ENCODE results near the gene LGR4. TPM values are rescaled to one million over a fixed set of nuclear protein-coding genes. Genes with fewer than 3 reads are reported as not detected.

The LGR4 gene
- polyA plus RNA-seq, 1 experiment: 5.8 TPM

DNA sequence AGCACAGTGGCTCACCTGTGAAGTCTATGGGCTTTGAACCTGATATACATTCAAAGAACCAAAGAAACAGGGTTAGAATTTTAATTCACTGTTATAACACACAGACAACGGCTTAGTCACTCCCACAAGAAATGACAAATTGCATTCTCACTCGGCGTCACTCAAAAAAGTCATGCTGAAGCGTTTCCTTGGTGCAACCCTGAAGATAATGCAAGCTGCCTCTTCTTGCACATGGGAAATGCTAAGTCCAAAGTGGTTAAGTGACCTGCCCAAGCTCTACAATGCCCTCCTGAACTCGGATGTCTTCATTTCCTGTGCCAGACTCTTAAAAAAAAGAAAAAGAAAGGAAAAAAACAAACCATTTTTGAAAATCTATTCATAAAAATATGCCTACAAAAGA, 10.0 kb downstream of the LGR4 start:
- DNase-seq (ENCODE audit: low read depth, low spot score): no peak
- Histone ChIP-seq H3K27me3 (ENCODE audit: control insufficient read depth, insufficient read depth, low read length) (no peaks in the 10 kb centered on the region), H3K27ac (ENCODE audit: low read depth, low read length) (no peak overlapping the region), H3K4me3 (ENCODE audit: low read depth, low read length) (no peak overlapping the region), H3K9me3 (ENCODE audit: control insufficient read depth, insufficient read depth, low read length) (no peaks in the 10 kb centered on the region)
- ChIA-PET POLR2A (no interaction called here), CTCF (interaction anchor here (0.9 kb wide), 1 partner anchor 166 kb away, joined by 3 read pairs; no protein-coding TSS in a partner anchor)
- TF ChIP-seq, protein P1, sequence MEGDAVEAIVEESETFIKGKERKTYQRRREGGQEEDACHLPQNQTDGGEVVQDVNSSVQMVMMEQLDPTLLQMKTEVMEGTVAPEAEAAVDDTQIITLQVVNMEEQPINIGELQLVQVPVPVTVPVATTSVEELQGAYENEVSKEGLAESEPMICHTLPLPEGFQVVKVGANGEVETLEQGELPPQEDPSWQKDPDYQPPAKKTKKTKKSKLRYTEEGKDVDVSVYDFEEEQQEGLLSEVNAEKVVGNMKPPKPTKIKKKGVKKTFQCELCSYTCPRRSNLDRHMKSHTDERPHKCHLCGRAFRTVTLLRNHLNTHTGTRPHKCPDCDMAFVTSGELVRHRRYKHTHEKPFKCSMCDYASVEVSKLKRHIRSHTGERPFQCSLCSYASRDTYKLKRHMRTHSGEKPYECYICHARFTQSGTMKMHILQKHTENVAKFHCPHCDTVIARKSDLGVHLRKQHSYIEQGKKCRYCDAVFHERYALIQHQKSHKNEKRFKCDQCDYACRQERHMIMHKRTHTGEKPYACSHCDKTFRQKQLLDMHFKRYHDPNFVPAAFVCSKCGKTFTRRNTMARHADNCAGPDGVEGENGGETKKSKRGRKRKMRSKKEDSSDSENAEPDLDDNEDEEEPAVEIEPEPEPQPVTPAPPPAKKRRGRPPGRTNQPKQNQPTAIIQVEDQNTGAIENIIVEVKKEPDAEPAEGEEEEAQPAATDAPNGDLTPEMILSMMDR (IDR thresholded peaks at IDR 0.05; ENCODE audit: low read depth, low read length): no peak

DNA sequence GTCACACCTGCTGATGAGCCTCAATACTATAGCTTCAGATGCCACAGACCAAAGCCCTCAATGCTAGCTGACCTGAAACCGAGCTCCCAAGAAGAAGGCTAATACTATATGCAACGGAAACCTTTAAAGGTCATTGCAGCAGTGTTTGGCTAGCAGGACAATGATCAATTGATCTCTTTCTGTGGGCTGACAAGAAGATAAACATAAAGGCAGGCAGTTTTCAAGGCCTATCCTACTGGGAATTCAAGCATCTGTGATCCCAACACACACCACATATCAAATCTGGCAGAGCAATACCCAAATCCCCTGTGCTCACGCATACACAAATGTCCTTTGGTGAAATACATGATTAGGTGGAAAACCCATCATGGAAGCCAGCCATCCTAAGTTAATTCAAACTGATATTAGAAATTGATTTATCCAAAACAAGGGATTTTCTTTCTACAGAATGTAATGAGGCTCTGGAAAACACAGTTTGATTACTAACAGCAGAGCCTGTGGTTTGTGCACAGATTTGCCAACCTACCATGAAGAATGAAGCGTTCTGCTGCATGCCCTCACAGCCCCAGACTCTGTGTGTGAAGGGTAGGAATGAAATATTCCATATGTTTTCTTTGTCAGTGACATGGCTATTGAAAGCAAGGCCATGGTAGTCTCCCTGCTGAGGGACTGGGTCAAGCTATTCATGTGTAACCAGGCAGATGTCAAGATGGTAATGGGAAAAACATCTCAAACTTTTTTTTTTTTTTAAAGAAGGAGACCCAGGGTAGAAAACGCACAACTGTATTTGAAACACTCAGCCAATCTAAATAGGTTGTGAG, 12.2 kb downstream of the LGR4 start:
- ChIA-PET CTCF (no interaction called here), POLR2A (interaction anchor here (0.7 to 0.8 kb wide), 2 partner anchors 12 to 77 kb away, joined by 3 read pairs; partner anchors contain the start of gene LGR4)
- Histone ChIP-seq H3K27ac (ENCODE audit: low read depth, low read length) (no peak overlapping the region), H3K4me3 (ENCODE audit: low read depth, low read length) (no peak overlapping the region), H3K27me3 (ENCODE audit: control insufficient read depth, insufficient read depth, low read length) (no peaks in the 10 kb centered on the region), H3K9me3 (ENCODE audit: control insufficient read depth, insufficient read depth, low read length) (no peaks in the 10 kb centered on the region)
- TF ChIP-seq, protein P1 (IDR thresholded peaks at IDR 0.05; ENCODE audit: low read depth, low read length): no peak
- DNase-seq (ENCODE audit: low read depth, low spot score): no peak

DNA sequence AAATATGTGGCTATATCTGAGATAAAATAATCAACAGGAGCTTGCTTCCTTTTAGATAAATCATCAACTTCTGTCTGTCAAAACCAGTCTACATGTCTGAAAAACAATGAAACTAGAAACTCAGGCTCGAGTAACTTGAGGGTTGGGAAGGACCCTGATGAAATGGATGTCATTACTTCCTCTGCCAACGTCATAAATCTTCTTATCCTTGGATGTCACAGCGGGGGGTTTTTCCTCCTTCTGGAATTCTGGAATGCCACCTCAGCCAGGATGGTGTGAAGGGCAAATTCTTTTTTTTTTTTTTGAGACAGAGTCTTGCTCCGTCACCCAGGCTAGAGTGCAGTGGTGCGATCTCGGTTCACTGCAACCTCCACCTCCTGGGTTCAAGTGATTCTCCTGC, 13.4 kb downstream of the LGR4 start:
- ChIA-PET POLR2A (interaction anchor here (0.6 kb wide), 1 partner anchor 14 kb away, joined by 3 read pairs; the partner anchor contains the start of gene LGR4), CTCF (interaction anchor here (0.6 kb wide), 1 partner anchor 40 kb away, joined by 3 read pairs; no protein-coding TSS in a partner anchor)
- TF ChIP-seq, protein P1 (IDR thresholded peaks at IDR 0.05; ENCODE audit: low read depth, low read length): no peak
- H3K27me3 ChIP-seq (ENCODE audit: control insufficient read depth, insufficient read depth, low read length): no peaks in the 10 kb centered on the region
- no peak for DNase-seq (ENCODE audit: low read depth, low spot score)
- no peak overlapping the region for H3K4me3 ChIP-seq (ENCODE audit: low read depth, low read length)
- H3K27ac ChIP-seq (ENCODE audit: low read depth, low read length): no peak overlapping the region
- H3K9me3 ChIP-seq (ENCODE audit: control insufficient read depth, insufficient read depth, low read length): no peaks in the 10 kb centered on the region

DNA sequence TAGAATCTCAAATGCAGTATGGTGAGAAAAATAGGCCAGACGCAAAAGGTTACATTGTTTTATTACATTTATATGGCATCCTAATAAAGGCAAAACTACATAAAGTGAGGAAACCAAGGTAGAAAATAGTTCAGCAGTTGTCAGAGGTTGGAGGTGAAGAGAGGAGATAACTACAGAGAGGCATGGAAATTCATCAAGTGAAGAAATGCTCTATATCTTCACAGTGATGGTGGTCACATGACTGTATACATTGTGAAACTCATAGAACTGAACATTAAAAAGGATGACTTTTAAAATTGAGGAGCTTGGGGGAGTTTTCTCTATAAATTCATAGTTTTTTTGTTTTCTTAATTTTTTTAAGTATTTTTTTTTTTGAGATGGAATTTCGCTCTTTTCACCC, 14.4 kb downstream of the LGR4 start:
- DNase-seq (ENCODE audit: low read depth, low spot score): no peak
- TF ChIP-seq, protein P1 (IDR thresholded peaks at IDR 0.05; ENCODE audit: low read depth, low read length): no peak
- ChIA-PET CTCF (no interaction called here), POLR2A (no interaction called here)
- H3K27ac ChIP-seq (ENCODE audit: low read depth, low read length): no peak overlapping the region
- H3K4me3 ChIP-seq (ENCODE audit: low read depth, low read length): no peak overlapping the region
- no peaks in the 10 kb centered on the region for H3K27me3 ChIP-seq (ENCODE audit: control insufficient read depth, insufficient read depth, low read length)
- no peaks in the 10 kb centered on the region for H3K9me3 ChIP-seq (ENCODE audit: control insufficient read depth, insufficient read depth, low read length)

DNA sequence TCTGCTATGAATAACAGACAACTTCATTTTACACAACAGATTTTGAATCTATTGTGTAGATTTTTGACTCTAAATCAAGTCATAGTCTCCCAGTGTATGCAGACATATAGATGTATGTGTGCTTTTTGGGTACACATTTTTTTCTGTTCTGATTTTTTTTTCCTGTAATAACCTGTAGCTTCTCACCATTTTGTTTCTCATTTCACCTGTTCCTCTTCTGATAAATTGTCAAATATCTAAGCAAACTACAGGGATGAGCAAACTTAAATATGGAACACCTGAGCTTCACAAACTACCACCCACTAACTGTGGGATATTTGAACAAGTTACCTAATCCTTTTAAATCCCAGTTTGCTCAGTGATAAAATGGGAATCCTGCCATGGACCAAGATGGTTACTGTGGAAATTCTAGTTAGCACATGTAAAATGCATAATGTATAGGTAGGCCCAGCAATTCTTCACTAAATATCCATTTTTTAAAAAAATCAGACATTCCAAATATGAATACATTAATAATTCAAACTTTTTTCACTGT, 15.7 kb downstream of the LGR4 start:
- TF ChIP-seq, protein P1 (IDR thresholded peaks at IDR 0.05; ENCODE audit: low read depth, low read length): no peak
- Histone ChIP-seq H3K27ac (ENCODE audit: low read depth, low read length) (no peak overlapping the region), H3K4me3 (ENCODE audit: low read depth, low read length) (no peak overlapping the region), H3K9me3 (ENCODE audit: control insufficient read depth, insufficient read depth, low read length) (no peaks in the 10 kb centered on the region), H3K27me3 (ENCODE audit: control insufficient read depth, insufficient read depth, low read length) (no peaks in the 10 kb centered on the region)
- POLR2A ChIA-PET: interaction anchor here (0.5 kb wide), 1 partner anchor 16 kb away, joined by 4 read pairs; the partner anchor contains the start of gene LGR4
- CTCF ChIA-PET: interaction anchor here (0.6 to 1.6 kb wide), 2 partner anchors 8 to 158 kb away, joined by 3 to 4 read pairs; no protein-coding TSS in a partner anchor
- DNase-seq (ENCODE audit: low read depth, low spot score): no peak

Data from AG04450 (cell line).